Cardiac muscle cell (in vitro differentiated cells and primary cell): ENCODE data around the gene KCNIP1. TPM values are rescaled to one million over a fixed set of nuclear protein-coding genes. Genes with fewer than 3 reads are reported as not detected.

Source experiments
- DNase-seq, 2 donors: peaks; one replicate each; pipeline versions ENCODE4 v3.0.0 to v3.0.0-alpha.2; 2010 to 2017; ENCODE audit warnings: low read depth in 1 of 2, low spot score in 1 of 2
- H3K27ac ChIP-seq: fragments of 200-600 bp; sonication (generic); 2 replicates; pipeline ENCODE4 v1.5.1; 2016
- H3K27me3 ChIP-seq: fragments of 200-600 bp; sonication (generic); 2 replicates; pipeline ENCODE4 v1.6.0; 2016; ENCODE audit warnings: control low read depth
- H3K36me3 ChIP-seq: fragments of 200-600 bp; sonication (generic); 2 replicates; pipeline ENCODE4 v1.5.1; 2016; ENCODE audit warnings: control low read depth
- H3K4me1 ChIP-seq: fragments of 200-600 bp; sonication (generic); 2 replicates; pipeline ENCODE4 v1.8.1; 2017; ENCODE audit warnings: low read depth, mild to moderate bottlenecking, mixed run types
- H3K4me3 ChIP-seq: fragments of 200-600 bp; sonication (generic); 2 replicates; pipeline ENCODE4 v1.5.1; 2016; ENCODE audit warnings: mild to moderate bottlenecking
- H3K9me3 ChIP-seq: fragments of 200-600 bp; sonication (generic); 2 replicates; pipeline ENCODE4 v1.5.1; 2017; ENCODE audit warnings: low read depth, mild to moderate bottlenecking, control low read depth
- CTCF ChIP-seq: IDR thresholded peaks from 2 replicates; pipeline ENCODE4 v1.5.1; 2012; ENCODE audit warnings: low read depth, mild to moderate bottlenecking, low read length
- polyA plus RNA-seq: library from polyadenylated mRNA; unstranded; fragments of >200 nt; fragmentation: Nextera tagmentation; extraction: Ambion mirVana; gene quantifications from 2 replicates; pipeline ENCODE4 v1.2.1, GENCODE V29; 2016
- total RNA-seq: library from RNA; depleted of rRNA; stranded (reverse); fragments of >200 nt; gene quantifications from 2 replicates; pipeline ENCODE4 v1.2.3, GENCODE V29; 2016

The KCNIP1 gene
- total and polyA plus RNA-seq, 2 experiments from 2014 or later: 0.09 TPM; not detected in 1

GRCh38 chr5:170563824-170564567 is 60.2 kb downstream of the KCNIP1 start:
- Histone ChIP-seq H3K4me1 (no peaks in the 10 kb centered on the region), H3K27me3 (no peaks in the 10 kb centered on the region), H3K4me3 (no peak overlapping the region), H3K36me3 (no peaks in the 10 kb centered on the region), H3K9me3 (no peaks in the 10 kb centered on the region), H3K27ac (no peak overlapping the region)
- TF ChIP-seq CTCF: no peak
- no peak for DNase-seq

GRCh38 chr5:170565072-170565471 is 61.3 kb downstream of the KCNIP1 start:
- no peaks in the 10 kb centered on the region for H3K36me3 ChIP-seq
- no peak for DNase-seq
- H3K4me3 ChIP-seq: no peak overlapping the region
- H3K27ac ChIP-seq: no peak overlapping the region
- no peak for TF ChIP-seq CTCF
- no peaks in the 10 kb centered on the region for H3K9me3 ChIP-seq
- H3K27me3 ChIP-seq: no peaks in the 10 kb centered on the region
- no peaks in the 10 kb centered on the region for H3K4me1 ChIP-seq

- Histone ChIP-seq H3K4me3 (no peak overlapping the region), H3K27me3 (no peaks in the 10 kb centered on the region), H3K4me1 (no peaks in the 10 kb centered on the region), H3K9me3 (no peaks in the 10 kb centered on the region), H3K36me3 (no peaks in the 10 kb centered on the region), H3K27ac (no peak overlapping the region)
- DNase-seq: no peak
- TF ChIP-seq CTCF: no peak
These were observed 65.3 kb downstream of the KCNIP1 start for GRCh38 chr5:170569101-170569500.

GRCh38 chr5:170570476-170570875 is 66.7 kb downstream of the KCNIP1 start:
- H3K27ac ChIP-seq: no peak overlapping the region
- no peak for DNase-seq
- H3K36me3 ChIP-seq: no peaks in the 10 kb centered on the region
- H3K4me1 ChIP-seq: no peaks in the 10 kb centered on the region
- H3K27me3 ChIP-seq: no peaks in the 10 kb centered on the region
- no peak for TF ChIP-seq CTCF
- H3K9me3 ChIP-seq: no peaks in the 10 kb centered on the region
- no peak overlapping the region for H3K4me3 ChIP-seq

- Histone ChIP-seq H3K4me1 (no peaks in the 10 kb centered on the region), H3K27ac (no peak overlapping the region), H3K27me3 (no peaks in the 10 kb centered on the region), H3K4me3 (no peak overlapping the region), H3K9me3 (no peaks in the 10 kb centered on the region), H3K36me3 (no peaks in the 10 kb centered on the region)
- no peak for TF ChIP-seq CTCF
- DNase-seq: peak in 1 of 2 donors; percentile 40
These were observed 67.5 kb downstream of the KCNIP1 start for GRCh38 chr5:170571281-170571731.
